Stomach (tissue), 4 donors: Measurements from ENCODE around the gene ARFGAP1.

Experiments used
- EP300 ChIP-seq: sonication (generic); formaldehyde crosslinking; IDR thresholded peaks from one replicate; pipeline ENCODE4 v1.6.1; 2017; ENCODE audit warnings: antibody characterized with exemption
- TF ChIP-seq, protein P1 (sequence below), 7 experiments: fragments of 450-650 bp in 4 of 7; fragments of 200-600 bp in 3 of 7; sonication (generic) in 3 of 7; IDR thresholded peaks; one replicate each; pipeline ENCODE4 v1.5.1; 2016 to 2019; ENCODE audit warnings: antibody characterized with exemption in 7 of 7, control low read depth in 2 of 7, mild to moderate bottlenecking in 1 of 7

DNA sequence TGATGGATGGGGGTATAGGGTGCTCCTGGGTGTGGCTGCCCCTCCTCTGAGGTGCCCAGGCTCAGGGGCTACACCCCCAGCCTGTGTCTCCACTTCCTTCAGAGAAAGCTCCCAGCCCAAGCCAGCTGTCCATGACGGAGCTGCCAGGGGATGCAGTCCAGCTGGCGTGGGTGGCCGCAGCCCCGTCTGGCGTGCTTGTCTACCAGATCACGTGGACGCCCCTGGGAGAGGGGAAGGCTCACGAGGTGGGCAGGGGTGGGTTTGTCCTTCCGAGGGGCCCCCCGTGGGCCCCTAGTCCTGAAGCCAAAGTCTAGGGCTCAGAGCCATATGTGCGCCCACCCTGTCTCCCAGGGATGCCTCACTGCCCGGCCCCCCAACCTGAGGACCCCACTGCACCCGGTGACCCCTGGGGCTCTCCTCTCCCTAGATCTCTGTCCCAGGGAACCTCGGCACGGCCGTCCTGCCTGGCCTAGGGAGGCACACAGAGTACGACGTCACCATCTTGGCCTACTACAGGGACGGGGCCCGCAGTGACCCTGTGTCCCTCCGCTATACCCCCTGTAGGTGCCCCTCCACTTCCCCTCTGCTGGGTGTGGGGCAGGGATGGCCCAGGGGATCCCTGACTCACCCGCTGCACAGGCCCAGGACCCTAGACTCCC is 40.2 kb downstream of the ARFGAP1 start:
- TF ChIP-seq, protein P1, sequence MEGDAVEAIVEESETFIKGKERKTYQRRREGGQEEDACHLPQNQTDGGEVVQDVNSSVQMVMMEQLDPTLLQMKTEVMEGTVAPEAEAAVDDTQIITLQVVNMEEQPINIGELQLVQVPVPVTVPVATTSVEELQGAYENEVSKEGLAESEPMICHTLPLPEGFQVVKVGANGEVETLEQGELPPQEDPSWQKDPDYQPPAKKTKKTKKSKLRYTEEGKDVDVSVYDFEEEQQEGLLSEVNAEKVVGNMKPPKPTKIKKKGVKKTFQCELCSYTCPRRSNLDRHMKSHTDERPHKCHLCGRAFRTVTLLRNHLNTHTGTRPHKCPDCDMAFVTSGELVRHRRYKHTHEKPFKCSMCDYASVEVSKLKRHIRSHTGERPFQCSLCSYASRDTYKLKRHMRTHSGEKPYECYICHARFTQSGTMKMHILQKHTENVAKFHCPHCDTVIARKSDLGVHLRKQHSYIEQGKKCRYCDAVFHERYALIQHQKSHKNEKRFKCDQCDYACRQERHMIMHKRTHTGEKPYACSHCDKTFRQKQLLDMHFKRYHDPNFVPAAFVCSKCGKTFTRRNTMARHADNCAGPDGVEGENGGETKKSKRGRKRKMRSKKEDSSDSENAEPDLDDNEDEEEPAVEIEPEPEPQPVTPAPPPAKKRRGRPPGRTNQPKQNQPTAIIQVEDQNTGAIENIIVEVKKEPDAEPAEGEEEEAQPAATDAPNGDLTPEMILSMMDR (IDR thresholded peaks at IDR 0.05): no peak
- no peak for TF ChIP-seq EP300
